K562 (cell line): ENCODE measurements around the gene WDR81. TPM values are rescaled to one million over a fixed set of nuclear protein-coding genes. Genes with fewer than 3 reads are reported as not detected.

Experiments used
- CBFA2T3 ChIP-seq: fragments of 450-650 bp; IDR thresholded peaks from 2 replicates; pipeline ENCODE4 v1.6.1; 2017
- CC2D1A ChIP-seq: fragments of 450-650 bp; IDR thresholded peaks from 2 replicates; pipeline ENCODE4 v1.6.1; 2017; ENCODE audit warnings: mild to moderate bottlenecking
- CUX1 ChIP-seq: fragments of 200-800 bp; sonication (Bioruptor generic); IDR thresholded peaks from 2 replicates; pipeline ENCODE4 v1.6.1; 2016; ENCODE audit warnings: missing genetic modification characterization, missing compliant biosample characterization
- FOXA1 ChIP-seq: fragments of 450-650 bp; IDR thresholded peaks from 2 replicates; pipeline ENCODE4 v1.6.1; 2016; ENCODE audit warnings: mild to moderate bottlenecking, borderline replicate concordance
- HDAC6 ChIP-seq: IDR thresholded peaks from 2 replicates; pipeline ENCODE4 v1.6.1; 2012; ENCODE audit warnings: low read depth, mild to moderate bottlenecking, control low read depth, inconsistent platforms, low read length, moderate library complexity
- HLTF ChIP-seq: fragments of 450-650 bp; IDR thresholded peaks from 2 replicates; pipeline ENCODE4 v1.6.1; 2016
- HOXB6 ChIP-seq: fragments of 250-450 bp; sonication (Bioruptor Pico); IDR thresholded peaks from 2 replicates; pipeline ENCODE4 v1.5.1; 2022; ENCODE audit warnings: mild to moderate bottlenecking, borderline replicate concordance
- PHB ChIP-seq: fragments of 250-450 bp; sonication (Bioruptor Pico); IDR thresholded peaks from 2 replicates; pipeline ENCODE4 v1.5.0; 2021
- POLR3G ChIP-seq: IDR thresholded peaks from 2 replicates; pipeline ENCODE4 v1.6.1; 2011; ENCODE audit not compliant: insufficient read length, insufficient replicate concordance; ENCODE audit errors: extremely low read depth
- RB1 ChIP-seq: fragments of 450-650 bp; IDR thresholded peaks from 2 replicates; pipeline ENCODE4 v1.6.1; 2017; ENCODE audit warnings: low read depth, mild to moderate bottlenecking
- RNF2 ChIP-seq: sonication (generic); IDR thresholded peaks from 2 replicates; pipeline ENCODE4 v1.6.1; 2016
- SP2 ChIP-seq: IDR thresholded peaks from 2 replicates; pipeline ENCODE4 v1.6.1; 2011; ENCODE audit warnings: mild to moderate bottlenecking, low read depth, low read length, moderate library complexity; ENCODE audit not compliant: poor library complexity, severe bottlenecking; ENCODE audit errors: extremely low read depth
- UBTF ChIP-seq, 2 experiments: IDR thresholded peaks; 2 replicates each; pipeline ENCODE4 v1.6.1; 2012; ENCODE audit warnings: improper control_type of control experiment in 2 of 2, low read depth in 2 of 2, low read length in 2 of 2, borderline replicate concordance in 1 of 2
- ZBTB7A ChIP-seq: IDR thresholded peaks from 2 replicates; pipeline ENCODE4 v1.6.1; 2011; ENCODE audit warnings: low read depth, mild to moderate bottlenecking, low read length, moderate library complexity, borderline replicate concordance; ENCODE audit not compliant: control insufficient read depth
- ZC3H4 ChIP-seq: sonication (generic); formaldehyde crosslinking; IDR thresholded peaks from 2 replicates; pipeline ENCODE4 v1.9.0; 2021; ENCODE audit warnings: missing genetic modification reagents, borderline replicate concordance
- ZNF23 ChIP-seq: fragments of 250-450 bp; sonication (Bioruptor Pico); IDR thresholded peaks from 2 replicates; pipeline ENCODE4 v1.4.0; 2020; ENCODE audit warnings: mild to moderate bottlenecking
- ZNF696 ChIP-seq: fragments of 250-450 bp; sonication (Bioruptor Pico); conservative IDR thresholded peaks from 2 replicates; pipeline ENCODE4 v1.4.0; 2020; ENCODE audit warnings: mild to moderate bottlenecking, moderate library complexity
- polyA plus RNA-seq, 8 experiments: library from polyadenylated mRNA; depleted of rRNA in 4 of 8; stranded (reverse) in 5 of 8; unstranded in 3 of 8; fragments of >200 nt; fragmentation: Nextera tagmentation in 2 of 8; fragmentation: Illumina TruSeq in 1 of 8; extraction: Ambion mirVana in 2 of 8; extraction: Trizol in 1 of 8; gene quantifications; 2 replicates each; pipeline versions ENCODE4 v1.2.1 to v1.2.3, GENCODE V29; 2011 to 2014; ENCODE audit warnings: inconsistent platforms in 1 of 8, missing spikeins in 1 of 8
- total RNA-seq, 7 experiments: library from RNA; depleted of rRNA in 6 of 7; stranded (reverse); fragments of >200 nt in 6 of 7; fragmentation: Illumina TruSeq in 2 of 7; extraction: Trizol in 2 of 7; gene quantifications; 2 replicates each; pipeline versions ENCODE4 v1.2.1 to v1.2.3, GENCODE V29; 2011 to 2021; ENCODE audit warnings: low replicate concordance in 1 of 7
- TF ChIP-seq, protein P1 (sequence below): fragments of 250-450 bp; sonication (Bioruptor Pico); IDR thresholded peaks from 2 replicates; pipeline ENCODE4 v1.4.0; 2020; ENCODE audit warnings: mild to moderate bottlenecking, moderate library complexity, borderline replicate concordance

Gene WDR81
- total and polyA plus RNA-seq, 9 of the 15 experiments (the other 6 are each of a cell fraction or from before 2014, with no cell fraction given), result 0.01 to 17.1 (median 3.3) TPM

GRCh38 chr17:1684378-1685189 is 39.9 kb upstream of the WDR81 start, which contains the start of gene PRPF8 (continued):
- no peak for TF ChIP-seq UBTF (IDR thresholded peaks at IDR 0.05; ENCODE audit: borderline replicate concordance in 1 of 2, low read depth in 2 of 2, low read length in 2 of 2)
- TF ChIP-seq ZNF696 (CRISPR knock-in tag), result no peak
- TF ChIP-seq POLR3G, result no peak
- no peak for TF ChIP-seq ZBTB7A
- no peak for TF ChIP-seq CBFA2T3
- no peak for TF ChIP-seq PHB
- 0 out of 2 replicates have a peak, but pooled peaks have one; percentile 11 for TF ChIP-seq RB1
- no peak for TF ChIP-seq HLTF
- no peak for TF ChIP-seq ZC3H4 (CRISPR knock-in tag)
- TF ChIP-seq RNF2, result no peak
- TF ChIP-seq HOXB6 (CRISPR knock-in tag), result no peak
- TF ChIP-seq HDAC6, result no peak
- no peak for TF ChIP-seq ZNF23
- TF ChIP-seq, protein P1, sequence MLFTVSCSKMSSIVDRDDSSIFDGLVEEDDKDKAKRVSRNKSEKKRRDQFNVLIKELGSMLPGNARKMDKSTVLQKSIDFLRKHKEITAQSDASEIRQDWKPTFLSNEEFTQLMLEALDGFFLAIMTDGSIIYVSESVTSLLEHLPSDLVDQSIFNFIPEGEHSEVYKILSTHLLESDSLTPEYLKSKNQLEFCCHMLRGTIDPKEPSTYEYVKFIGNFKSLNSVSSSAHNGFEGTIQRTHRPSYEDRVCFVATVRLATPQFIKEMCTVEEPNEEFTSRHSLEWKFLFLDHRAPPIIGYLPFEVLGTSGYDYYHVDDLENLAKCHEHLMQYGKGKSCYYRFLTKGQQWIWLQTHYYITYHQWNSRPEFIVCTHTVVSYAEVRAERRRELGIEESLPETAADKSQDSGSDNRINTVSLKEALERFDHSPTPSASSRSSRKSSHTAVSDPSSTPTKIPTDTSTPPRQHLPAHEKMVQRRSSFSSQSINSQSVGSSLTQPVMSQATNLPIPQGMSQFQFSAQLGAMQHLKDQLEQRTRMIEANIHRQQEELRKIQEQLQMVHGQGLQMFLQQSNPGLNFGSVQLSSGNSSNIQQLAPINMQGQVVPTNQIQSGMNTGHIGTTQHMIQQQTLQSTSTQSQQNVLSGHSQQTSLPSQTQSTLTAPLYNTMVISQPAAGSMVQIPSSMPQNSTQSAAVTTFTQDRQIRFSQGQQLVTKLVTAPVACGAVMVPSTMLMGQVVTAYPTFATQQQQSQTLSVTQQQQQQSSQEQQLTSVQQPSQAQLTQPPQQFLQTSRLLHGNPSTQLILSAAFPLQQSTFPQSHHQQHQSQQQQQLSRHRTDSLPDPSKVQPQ (CRISPR knock-in tag), result no peak
- no peak for TF ChIP-seq CUX1 (CRISPR knock-in tag)
- no peak for TF ChIP-seq CC2D1A
- TF ChIP-seq SP2, result peak; percentile 68
- no peak for TF ChIP-seq FOXA1
